GM18508 (cell line): ENCODE measurements around the gene CNFN.

Source experiments
- ATAC-seq: cut with Tn5 transposase; IDR thresholded peaks from one replicate; pipeline ENCODE4 v1.9.1; 2021; ENCODE audit warnings: moderate number of reproducible peaks; ENCODE audit not compliant: insufficient read depth, unreplicated experiment

Gene CNFN

DNA sequence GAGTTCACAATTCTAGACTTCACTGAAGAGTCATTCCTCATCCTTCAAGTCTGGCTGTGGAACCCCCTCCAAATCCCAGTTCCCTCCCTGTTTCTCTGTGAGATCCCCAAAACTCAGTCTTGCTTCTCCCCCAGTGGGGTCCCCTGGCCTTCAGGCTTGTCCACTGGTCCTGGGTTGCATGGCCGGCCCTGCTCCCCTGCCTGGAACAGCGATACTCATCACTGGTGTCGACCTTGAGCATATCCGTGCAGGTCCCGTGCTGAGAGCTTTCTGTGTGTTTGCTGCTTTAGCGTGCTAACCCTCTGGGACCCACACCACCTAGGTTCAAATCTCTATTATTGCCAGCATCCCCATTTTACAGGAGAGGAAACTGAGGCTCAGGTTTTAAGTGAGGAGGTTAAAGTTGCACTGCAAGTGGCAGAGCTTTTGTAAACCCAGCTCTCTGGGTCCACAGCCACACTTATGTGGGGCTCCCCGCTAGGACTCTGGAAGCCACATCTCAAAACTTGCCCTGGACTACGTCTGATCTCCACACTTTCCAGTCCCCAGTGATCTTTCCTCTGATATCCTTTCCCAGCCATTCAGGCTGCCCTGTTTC is 21.6 kb upstream of the CNFN start:
- no peak for ATAC-seq

DNA sequence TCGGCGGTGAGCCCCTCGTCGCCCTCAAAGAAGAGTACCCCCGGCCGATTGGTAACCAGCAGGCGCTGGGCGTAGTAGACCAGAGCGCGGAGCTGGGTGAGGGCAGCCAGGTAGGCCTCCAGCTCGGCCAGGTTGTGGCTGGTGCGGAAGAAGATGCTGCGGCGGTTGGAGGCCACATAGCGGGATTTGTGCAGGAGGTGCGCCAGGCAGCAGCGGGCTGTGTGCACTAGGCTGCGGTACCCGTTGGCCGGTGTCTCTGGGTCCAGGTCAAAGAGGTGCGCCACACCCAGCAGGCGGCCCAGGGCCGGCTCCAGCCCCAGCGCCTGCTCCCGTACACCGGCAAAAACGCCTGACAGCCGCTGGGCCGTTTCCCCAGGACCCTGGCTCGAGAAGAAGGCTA is 20.3 kb upstream of the CNFN start:
- ATAC-seq: no peak

DNA sequence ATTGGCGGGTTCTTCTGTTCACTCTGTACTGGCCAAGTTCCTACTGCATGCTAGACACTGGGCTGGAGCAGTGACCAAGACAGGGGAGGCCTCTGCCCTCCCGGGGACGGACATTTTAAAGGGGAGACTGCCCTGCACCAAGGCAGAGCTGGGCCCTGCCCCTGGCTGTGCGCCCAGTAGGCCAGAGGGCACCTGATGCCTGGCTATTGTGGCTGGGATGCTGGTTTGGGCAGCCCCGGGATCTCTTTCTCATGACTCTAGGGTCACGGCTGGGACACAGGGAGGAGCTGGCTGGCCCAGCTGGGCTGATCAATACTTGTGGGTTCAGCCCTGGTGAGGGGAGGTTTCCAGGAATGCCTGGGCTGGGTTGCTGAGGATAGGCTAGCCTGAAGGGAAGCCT is 19.4 kb upstream of the CNFN start:
- ATAC-seq: no peak

DNA sequence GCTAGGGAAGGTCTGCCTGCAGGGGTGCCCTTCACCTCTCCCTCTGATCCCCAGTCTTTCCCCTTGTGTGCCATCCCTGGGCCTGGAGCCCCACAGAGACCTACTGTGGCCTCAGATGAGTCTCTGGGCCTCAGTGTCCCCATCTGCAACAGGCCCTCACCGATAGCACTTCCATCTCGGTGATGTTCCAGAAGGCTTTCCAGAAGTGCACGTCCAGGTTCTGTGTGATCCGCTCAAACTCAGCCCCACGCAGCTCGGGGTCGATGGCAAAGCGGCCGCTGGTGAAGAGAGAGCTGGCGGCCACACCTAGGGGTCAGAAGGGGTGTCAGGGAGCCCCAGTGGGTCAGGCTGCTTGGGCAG is 17.7 kb upstream of the CNFN start:
- ATAC-seq: no peak

DNA sequence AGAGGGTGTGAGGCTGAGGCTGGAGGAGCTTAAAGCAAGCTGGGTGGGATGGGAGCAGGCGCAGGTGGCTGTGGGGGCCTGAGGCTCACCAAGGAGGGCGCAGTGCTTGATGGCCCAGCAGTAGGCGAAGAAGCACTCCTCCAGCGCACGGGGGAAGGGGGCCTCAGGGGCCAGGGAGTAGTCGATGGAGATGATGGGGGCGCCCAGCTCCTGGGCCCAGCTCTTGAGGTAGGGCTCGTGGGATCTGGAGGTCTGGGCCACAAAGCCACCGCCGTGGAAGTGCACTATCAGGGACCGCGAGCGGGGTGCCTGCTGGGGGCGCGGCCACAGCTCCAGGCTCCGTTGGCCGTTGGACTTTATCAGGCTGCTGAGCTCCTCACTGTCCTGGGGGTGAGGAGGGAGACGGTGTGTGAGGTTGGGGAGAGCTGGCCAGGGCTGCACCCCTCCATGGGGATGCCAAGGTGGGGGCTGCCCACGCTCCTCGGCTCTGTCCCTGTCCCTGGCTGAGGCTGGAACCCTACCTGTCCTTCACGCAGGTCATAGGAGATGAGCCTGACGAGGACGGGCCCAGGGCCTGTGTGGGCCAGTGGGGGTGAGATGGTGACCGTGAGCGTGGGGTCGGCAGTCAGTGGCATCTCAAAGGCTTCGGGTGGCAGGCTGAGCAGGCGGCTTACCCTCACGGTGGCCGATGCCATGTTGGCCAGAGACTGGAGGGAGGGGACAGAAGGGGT is 17.2 kb upstream of the CNFN start:
- no peak for ATAC-seq

DNA sequence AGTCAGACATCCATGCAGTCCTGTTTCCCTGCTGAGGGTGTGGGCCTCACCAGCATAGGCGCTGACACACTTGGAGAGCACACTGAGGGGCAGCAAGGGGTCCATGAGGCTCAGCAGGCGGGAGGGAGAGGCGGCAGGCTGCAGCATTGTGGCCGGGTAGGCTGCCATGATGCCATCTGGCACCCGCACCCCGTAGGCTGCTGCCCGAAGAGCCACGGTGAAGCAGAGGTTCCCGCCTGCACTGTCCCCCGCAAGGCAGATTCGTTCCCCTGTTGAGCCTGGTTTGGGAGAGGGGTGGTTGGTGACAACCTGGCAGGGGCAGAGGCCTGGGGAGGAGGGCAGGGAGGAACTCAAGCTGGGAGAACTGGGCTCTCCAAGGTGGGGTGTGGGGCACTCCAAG is 16.0 kb upstream of the CNFN start:
- ATAC-seq: no peak

DNA sequence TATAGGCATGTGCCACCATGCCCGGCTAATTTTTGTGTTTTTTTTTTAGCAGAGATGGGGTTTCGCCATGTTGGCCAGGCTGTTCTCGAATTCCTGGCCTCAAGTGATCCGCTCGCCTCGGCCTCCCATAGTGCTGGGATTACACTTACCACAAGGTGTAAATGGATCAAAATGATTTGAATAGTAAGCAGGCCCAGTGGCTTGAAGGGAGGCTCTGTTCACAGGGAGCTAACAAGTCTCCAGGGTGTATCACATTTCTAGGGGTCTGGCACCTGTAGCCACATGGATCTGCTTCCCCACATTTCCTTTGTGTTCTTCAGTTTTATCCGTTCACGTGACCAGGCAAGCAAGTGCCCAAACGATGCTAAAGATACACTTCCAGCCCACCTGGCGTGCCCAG is 13.5 kb upstream of the CNFN start:
- no peak for ATAC-seq

DNA sequence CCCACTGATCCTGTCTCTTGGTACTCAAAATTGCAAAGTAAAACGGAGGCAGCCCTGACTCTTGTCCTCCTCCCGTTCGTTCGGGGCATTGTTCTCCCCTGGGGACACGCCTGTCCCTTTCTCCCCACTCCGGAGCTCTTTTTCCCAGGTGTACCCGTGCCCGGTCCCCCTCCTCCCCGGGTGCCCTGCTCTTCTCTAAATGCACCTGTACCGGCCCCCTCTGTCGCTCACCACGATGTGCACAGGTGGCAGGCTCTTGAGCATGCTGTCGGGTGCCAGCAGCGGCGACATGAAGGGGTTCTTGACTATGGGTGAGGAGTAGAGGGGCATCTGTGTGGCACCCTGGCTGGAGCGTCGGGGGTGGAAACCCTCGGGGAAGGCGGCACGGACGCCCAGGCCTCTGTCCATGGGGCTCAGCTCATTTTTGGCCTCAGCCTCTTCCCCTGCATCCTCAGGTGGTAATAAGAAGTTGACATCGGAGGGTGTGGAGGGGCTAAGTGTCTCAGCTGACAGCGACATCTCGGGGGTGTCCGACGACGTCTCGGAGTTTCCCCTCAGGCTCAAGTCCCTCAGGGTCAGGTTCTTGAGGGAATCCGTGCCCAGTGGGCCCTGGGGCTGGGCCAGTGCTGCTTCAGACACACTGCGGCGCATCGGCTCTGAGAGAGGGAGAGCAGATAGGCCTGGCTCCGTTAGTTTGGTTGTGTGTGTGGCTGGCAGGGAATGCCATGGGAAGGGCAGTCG is 12.4 kb upstream of the CNFN start:
- ATAC-seq: no peak

DNA sequence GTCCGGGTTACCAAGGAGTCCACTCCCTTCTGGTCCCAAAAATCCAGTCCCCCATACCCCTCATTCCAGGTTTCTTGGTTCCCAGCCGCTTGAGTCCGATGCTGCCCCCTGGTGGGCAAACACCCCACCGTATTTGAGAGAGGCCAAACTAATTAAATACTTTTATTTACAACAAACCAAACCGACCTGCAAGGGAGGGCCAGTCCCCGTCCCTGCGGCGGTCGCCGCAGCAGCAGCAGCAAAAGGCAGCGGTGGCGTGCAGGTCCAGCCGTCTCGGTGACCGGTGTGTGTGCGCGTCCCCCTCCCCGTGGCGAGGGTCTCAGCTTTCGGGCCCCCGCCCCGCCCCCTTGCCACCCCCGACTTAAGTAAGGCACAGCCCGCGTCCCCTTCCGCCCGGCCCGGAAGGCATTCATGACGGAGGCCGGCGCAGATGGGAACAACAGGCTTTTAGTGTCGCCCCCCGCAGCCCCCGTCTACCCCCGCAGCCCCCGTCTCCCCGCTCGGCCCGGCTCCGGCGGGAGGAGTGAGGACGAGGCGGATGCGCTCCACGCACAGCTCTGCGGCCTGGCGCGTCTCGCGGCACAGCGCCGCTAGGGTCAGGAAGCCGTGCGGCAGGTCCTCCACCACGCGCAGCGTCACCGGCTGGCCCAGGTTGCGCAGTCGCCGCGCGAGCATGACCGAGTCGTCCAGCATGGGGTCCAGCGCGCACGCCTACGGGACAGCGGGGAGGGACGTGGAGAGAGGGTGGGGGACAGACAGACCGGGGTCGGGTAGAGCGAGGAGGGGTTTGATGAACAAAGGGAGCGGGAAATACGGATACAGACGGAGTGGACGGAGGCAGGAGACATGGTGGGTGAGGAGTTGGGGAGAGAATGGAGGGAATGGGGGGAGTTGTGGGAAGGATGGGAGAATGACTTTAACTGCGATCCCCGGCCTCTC is 11.5 kb upstream of the CNFN start:
- no peak for ATAC-seq

DNA sequence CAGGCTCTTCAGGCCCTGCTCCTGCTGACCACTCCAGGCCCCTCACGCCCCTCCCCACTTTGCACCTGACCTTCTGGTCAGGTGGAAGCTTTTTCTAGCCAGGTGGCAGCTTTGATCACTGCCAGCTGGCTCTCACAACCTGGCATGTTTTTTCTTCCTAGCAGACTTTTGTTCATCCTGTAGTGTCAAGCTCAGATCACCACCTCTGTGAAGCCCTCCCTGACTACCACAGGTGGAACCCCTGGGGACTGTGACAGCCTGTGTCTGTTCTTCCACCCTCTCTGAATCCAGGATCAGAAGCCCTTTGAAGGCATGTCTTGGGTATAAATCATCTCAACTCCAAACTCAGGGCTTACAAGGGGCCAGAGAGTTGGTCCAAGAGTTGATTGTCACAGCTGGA is 10.3 kb upstream of the CNFN start:
- ATAC-seq: no peak

DNA sequence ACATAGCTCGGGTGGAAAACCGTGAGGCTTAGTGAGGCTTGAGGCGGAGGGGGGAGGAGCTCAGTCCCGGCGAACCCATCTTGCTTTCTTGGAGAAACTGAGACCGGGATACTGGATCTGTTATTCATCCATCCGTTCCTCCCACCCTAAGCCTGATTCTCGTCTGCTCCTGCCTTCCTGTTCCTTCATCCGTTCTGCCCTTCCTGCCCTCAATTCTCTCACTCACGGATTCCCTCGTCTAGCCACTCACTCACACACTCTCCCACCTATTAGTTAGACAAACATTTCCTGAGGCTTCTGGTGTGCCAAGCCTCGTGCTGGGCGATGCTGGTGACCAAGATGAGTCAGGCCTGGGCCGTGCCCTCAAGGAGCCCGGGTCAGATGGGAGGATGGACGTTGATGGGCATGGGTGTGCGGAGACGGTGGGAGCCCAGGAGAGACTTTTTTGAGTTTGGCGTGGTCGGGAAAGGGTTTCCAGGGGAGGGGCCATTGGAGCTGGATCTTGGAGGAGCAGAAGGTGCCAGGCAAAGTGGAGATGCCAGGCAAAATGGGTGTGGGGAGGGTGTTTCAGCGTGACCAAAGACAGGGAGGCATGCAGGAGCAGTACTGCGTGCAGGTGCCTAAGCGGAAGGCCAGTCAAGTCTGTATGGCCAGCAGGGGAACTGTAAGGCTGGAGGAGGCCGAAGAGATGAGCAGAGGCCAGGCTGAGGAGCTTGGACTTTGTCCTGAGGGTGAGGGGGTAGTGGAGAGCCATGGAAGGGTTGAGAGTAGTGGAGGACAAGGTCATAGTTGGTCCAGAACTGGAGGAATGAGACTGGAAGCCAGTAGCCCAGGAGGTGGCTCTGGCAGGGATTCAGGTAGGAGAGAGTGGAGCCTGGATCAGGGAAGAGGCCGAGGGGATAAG is 7.4 kb upstream of the CNFN start:
- ATAC-seq: no peak

DNA sequence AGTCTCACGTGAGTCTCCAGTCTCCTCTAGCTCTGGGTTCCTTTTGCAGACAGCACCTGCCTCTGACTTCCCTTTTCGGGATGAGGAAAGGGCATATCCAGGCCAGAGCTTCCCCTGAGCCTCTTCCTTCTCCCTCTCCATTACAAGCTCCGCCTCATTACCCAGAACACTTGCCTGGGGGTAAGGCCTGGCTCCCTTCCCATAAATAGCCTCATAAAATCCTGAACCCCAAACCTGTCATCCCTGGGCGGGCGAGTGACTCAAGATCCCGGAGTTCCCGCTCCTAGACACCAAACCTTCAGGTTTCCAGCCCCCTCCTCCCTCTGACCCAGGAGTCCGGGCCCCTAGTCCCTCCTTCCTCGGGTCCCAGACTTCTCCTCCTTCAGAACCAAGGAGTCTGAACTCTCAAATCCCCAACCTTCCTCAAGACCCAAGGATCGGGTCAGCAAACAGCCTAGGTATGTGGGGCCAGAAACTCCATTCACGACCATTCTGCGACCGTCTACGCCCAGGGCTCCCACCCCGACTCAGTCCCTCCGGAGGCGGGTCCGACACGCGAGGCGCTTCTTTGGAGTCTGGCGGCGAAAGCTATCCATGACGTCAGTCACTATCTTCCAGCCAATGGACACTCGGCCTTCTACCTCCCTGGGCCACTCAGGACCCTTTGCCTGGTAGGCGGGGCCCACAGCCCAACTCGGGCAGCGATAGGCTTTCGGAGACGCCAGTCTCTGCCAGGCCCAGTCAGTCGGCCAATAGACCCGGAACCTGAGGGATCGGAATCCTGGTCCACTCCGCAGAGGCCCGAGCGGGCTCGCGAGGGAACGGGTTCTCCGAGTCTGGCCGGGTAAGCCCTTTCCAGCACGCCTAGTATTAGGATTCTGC is 6.5 kb upstream of the CNFN start:
- ATAC-seq: no peak

DNA sequence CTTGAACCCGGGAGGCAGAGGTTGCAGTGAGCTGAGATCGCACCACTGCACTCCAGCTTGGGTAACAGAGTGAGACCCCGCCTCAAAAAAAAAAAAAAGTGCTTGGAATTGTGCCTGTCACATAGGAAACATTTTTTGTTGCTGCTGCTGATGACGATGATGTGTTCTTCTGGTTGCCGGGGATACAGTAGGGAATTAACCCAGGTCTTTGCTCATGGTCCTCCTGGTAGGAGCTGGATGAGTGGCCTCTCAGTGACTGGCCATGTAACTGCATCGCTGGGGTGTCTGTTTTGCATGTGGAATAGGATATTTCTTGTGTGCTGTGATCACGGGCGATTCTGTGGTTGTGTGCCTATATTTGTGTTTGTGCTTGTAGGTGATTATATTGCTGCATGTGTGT is 4.7 kb upstream of the CNFN start:
- ATAC-seq: no peak

DNA sequence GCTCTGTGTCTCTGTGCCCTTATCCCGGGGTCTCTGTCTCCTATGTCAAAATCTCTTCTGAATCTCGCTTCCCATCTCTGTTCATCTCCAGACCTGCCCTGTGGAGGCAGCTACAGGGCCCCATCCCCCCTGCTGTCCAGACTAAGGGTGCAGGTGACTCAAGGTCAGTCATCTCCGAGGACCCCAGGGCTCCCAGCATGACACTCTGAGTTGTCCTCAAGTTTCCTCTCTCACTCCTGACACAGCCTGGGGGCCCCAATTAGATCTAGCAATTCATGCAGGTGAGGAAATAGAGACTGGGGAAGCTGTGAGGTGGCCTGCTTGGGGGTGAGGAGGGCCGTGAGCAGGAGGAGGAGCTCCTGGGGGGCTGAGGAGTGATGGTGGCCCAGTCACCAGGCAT is 2.1 kb upstream of the CNFN start:
- ATAC-seq: no peak

DNA sequence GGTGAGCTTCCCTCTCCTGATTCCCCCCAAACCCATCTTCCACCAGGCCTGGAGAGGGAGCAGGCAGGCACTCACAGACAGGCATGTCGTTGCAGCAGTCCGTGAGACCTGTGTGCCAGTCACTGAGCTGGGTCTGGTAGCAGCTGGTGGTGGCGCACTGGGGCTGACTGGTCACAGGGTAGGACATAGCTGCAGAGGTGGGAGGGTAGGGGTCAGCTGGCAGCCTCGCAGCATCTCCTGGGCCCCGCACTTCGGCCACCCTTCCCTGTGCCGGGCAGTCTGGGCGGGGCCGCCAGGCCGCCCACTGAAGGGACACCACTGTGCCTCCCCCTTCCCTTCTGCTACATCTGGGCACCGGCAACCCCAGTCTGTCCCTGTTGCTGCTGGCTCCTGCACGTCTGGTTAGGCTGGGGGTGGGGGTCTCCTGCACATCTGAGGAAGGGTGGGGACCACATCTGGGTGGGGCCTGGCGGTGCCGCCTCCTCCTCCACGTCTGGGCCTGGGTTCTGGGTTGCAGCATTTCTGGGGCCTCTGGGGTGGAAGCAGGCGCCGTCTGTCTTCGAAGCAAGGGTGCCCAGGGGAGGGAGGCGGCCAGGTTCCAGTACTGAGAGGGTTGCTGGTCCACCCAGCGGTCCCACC is 1.1 kb downstream of the CNFN start:
- ATAC-seq: no peak

DNA sequence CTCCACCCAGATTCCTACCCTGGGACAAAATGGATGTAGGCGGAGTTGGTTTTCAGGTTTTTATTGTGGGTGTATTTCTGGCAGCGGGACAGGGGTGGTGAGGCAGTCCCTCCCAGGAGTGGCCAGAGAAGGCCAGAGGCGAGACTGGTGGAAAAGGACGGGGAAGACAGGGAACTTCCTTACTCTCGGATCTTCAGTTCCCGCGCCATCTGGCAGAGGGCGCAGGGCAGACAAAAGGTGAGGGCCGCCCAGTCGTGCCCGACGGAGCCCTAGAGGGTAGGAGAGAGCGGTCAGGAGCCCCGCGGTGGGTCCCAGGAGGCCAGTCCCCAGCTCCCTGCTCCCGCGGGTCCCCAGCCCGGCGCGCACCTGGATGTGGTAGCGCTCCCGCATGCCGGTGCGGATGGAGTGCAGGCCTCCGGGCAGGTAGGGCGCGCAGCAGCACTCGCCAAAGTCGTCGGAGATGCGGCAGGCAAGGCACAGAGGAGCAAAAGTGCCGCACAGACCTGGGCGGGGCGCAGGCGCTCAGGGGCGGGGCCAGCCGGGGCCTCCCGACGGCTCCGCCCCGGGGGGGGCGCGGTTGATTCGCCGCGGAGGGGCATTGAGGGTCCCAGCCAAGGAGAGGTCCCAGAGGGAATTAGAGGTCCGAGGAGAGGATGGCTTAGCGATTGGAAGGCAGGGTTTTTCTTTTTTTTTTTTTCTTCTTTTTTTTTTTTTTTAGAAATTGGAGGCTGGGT is 3.0 kb downstream of the CNFN start:
- ATAC-seq: no peak

DNA sequence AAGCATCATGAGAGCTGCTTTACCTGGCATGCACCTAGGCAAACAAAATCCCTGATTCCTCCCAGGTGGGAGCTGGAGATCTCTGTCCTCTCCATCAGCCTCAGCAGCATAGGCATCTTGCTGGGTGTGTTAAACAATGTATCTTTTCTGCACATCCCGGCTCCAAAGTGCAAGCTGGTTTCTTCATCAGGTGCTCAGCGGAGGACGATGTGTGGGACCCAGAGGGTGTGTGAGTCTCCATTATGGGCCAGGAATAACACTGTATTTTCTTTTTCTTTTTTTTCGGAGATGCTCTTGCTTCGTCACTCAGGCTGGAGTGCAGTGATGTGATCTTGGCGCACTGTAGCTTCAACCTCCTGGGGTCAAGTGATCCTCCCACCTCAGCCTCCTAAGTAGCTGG is 9.9 kb downstream of the CNFN start:
- no peak for ATAC-seq
